Measurements from ENCODE around the gene CD200R1L.

Gene CD200R1L

DNA sequence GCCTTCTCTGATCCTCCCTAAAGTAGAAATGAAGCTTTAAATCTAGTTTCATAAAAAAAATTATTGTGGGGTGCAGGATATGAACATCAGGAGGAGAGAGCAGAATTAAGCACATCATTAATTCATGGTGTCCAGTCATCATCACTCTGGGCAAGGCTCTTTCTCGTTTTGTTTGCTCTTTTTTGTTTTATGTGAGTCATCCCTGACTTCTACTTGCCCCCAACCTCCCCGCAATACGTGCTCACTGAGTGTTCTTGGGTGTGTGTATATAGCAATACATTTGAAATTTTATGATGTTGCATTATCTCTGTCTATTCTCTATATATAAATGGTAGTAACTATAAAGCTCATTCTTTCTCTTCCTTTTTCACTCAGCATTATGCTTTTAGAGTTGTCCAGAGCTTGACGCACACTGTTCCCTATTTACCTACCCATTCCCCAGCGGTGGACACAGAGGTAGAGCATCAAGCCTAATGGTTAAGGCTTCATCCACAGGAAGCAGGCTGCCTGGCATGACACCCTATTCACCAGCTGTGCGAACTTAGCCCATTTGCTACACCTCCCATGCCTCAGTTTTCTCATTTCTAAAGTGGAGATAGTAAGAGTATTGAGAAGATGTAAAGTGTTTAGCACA, 72.3 kb downstream of the CD200R1L start:
- ChIA-PET POLR2A (no interaction called here), CTCF (interaction anchor here (0.7 to 0.8 kb wide), 2 partner anchors 130 to 132 kb away, joined by 3 read pairs; no protein-coding TSS in a partner anchor)
- TF ChIP-seq ZNF529 (tag by site-specific recombination; IDR thresholded peaks at IDR 0.05; ENCODE audit: insufficient replicate concordance) = no peak
- TF ChIP-seq ZNF24 (tag by site-specific recombination; IDR thresholded peaks at IDR 0.05) = no peak
- TF ChIP-seq ZBTB7A (tag by site-specific recombination; IDR thresholded peaks at IDR 0.05; ENCODE audit: low read depth) = no peak
- no peak for TF ChIP-seq PRDM1 (tag by site-specific recombination; IDR thresholded peaks at IDR 0.05)
- TF ChIP-seq ZNF10 (tag by site-specific recombination; IDR thresholded peaks at IDR 0.05) = no peak
- no peak for TF ChIP-seq ZNF292 (tag by site-specific recombination; IDR thresholded peaks at IDR 0.05; ENCODE audit: borderline replicate concordance, low read depth)
- TF ChIP-seq ZNF76 (tag by site-specific recombination; IDR thresholded peaks at IDR 0.05; ENCODE audit: borderline replicate concordance, low read depth) = no peak
- TF ChIP-seq, protein P1, sequence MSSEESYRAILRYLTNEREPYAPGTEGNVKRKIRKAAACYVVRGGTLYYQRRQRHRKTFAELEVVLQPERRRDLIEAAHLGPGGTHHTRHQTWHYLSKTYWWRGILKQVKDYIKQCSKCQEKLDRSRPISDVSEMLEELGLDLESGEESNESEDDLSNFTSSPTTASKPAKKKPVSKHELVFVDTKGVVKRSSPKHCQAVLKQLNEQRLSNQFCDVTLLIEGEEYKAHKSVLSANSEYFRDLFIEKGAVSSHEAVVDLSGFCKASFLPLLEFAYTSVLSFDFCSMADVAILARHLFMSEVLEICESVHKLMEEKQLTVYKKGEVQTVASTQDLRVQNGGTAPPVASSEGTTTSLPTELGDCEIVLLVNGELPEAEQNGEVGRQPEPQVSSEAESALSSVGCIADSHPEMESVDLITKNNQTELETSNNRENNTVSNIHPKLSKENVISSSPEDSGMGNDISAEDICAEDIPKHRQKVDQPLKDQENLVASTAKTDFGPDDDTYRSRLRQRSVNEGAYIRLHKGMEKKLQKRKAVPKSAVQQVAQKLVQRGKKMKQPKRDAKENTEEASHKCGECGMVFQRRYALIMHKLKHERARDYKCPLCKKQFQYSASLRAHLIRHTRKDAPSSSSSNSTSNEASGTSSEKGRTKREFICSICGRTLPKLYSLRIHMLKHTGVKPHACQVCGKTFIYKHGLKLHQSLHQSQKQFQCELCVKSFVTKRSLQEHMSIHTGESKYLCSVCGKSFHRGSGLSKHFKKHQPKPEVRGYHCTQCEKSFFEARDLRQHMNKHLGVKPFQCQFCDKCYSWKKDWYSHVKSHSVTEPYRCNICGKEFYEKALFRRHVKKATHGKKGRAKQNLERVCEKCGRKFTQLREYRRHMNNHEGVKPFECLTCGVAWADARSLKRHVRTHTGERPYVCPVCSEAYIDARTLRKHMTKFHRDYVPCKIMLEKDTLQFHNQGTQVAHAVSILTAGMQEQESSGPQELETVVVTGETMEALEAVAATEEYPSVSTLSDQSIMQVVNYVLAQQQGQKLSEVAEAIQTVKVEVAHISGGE (tag by site-specific recombination; conservative IDR thresholded peaks at IDR 0.05; ENCODE audit: low read depth) = no peak
- Histone ChIP-seq H3K27ac (ENCODE audit: extremely low read depth, low read depth, low read length) (no peak overlapping the region), H3K9me3 (ENCODE audit: control insufficient read depth, insufficient read depth, low read depth, low read length) (no peaks in the 10 kb centered on the region), H3K4me1 (ENCODE audit: control insufficient read depth, insufficient read depth, low read length) (no peaks in the 10 kb centered on the region; the same call in 1 of the 2 replicates), H3K4me3 (ENCODE audit: low read depth, low read length) (no peak overlapping the region), H3K36me3 (ENCODE audit: control insufficient read depth in 2 of 2, insufficient read depth in 1 of 2, low read length in 2 of 2) (no peaks in the 10 kb centered on the region)

DNA sequence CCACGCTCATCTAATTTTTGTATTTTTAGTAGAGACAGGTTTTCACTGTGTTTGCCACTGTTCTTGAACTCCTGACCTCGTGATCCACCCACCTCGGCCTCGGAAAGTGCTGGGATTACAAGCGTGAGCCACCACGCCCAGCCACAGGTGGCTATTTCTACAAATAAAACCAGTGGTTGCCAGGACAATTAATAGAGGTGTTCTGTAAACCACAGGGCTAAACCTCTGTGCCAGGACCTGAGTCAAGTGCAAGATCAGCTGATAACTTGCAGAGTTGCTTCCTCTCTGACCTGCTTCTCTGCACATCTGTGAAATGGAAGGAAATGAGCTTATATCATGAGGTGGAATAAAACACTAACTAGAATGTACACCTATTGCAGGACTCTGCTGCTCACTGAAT, 72.8 kb downstream of the CD200R1L start:
- POLR2A ChIA-PET = no interaction called here
- no peak overlapping the region for H3K4me3 ChIP-seq (ENCODE audit: low read depth, low read length)
- no peaks in the 10 kb centered on the region for H3K9me3 ChIP-seq (ENCODE audit: control insufficient read depth, insufficient read depth, low read depth, low read length)
- no peak overlapping the region for H3K27ac ChIP-seq (ENCODE audit: extremely low read depth, low read depth, low read length)
- CTCF ChIA-PET = interaction anchor here (0.6 to 0.8 kb wide), 2 partner anchors 81 to 130 kb away, joined by 3 read pairs; no protein-coding TSS in a partner anchor
- H3K36me3 ChIP-seq (ENCODE audit: control insufficient read depth in 2 of 2, insufficient read depth in 1 of 2, low read length in 2 of 2) = no peaks in the 10 kb centered on the region
- H3K4me1 ChIP-seq (ENCODE audit: control insufficient read depth, insufficient read depth, low read length) = no peaks in the 10 kb centered on the region; the same call in 1 of the 2 replicates
- TF ChIP-seq, protein P2, sequence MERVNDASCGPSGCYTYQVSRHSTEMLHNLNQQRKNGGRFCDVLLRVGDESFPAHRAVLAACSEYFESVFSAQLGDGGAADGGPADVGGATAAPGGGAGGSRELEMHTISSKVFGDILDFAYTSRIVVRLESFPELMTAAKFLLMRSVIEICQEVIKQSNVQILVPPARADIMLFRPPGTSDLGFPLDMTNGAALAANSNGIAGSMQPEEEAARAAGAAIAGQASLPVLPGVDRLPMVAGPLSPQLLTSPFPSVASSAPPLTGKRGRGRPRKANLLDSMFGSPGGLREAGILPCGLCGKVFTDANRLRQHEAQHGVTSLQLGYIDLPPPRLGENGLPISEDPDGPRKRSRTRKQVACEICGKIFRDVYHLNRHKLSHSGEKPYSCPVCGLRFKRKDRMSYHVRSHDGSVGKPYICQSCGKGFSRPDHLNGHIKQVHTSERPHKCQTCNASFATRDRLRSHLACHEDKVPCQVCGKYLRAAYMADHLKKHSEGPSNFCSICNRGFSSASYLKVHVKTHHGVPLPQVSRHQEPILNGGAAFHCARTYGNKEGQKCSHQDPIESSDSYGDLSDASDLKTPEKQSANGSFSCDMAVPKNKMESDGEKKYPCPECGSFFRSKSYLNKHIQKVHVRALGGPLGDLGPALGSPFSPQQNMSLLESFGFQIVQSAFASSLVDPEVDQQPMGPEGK (tag by site-specific recombination; IDR thresholded peaks at IDR 0.05) = no peak
- TF ChIP-seq KLF16 (tag by site-specific recombination; IDR thresholded peaks at IDR 0.05) = no peak
- no peak for TF ChIP-seq ZBTB48 (tag by site-specific recombination; IDR thresholded peaks at IDR 0.05)
- no peak for TF ChIP-seq ZNF221 (tag by site-specific recombination; IDR thresholded peaks at IDR 0.05; ENCODE audit: borderline replicate concordance)
- TF ChIP-seq, protein P3, sequence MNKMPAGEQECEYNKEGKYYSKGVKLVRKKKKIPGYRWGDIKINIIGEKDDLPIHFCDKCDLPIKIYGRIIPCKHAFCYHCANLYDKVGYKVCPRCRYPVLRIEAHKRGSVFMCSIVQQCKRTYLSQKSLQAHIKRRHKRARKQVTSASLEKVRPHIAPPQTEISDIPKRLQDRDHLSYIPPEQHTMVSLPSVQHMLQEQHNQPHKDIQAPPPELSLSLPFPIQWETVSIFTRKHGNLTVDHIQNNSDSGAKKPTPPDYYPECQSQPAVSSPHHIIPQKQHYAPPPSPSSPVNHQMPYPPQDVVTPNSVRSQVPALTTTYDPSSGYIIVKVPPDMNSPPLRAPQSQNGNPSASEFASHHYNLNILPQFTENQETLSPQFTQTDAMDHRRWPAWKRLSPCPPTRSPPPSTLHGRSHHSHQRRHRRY (tag by site-specific recombination; IDR thresholded peaks at IDR 0.05) = no peak
- TF ChIP-seq ZNF777 (tag by site-specific recombination; IDR thresholded peaks at IDR 0.05; ENCODE audit: borderline replicate concordance) = no peak
- TF ChIP-seq, protein P4, sequence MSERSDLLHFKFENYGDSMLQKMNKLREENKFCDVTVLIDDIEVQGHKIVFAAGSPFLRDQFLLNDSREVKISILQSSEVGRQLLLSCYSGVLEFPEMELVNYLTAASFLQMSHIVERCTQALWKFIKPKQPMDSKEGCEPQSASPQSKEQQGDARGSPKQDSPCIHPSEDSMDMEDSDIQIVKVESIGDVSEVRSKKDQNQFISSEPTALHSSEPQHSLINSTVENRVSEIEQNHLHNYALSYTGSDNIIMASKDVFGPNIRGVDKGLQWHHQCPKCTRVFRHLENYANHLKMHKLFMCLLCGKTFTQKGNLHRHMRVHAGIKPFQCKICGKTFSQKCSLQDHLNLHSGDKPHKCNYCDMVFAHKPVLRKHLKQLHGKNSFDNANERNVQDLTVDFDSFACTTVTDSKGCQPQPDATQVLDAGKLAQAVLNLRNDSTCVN (tag by site-specific recombination; optimal IDR thresholded peaks at IDR 0.05) = no peak
- TF ChIP-seq ZNF626 (tag by site-specific recombination; IDR thresholded peaks at IDR 0.05) = no peak
- TF ChIP-seq, protein P5, sequence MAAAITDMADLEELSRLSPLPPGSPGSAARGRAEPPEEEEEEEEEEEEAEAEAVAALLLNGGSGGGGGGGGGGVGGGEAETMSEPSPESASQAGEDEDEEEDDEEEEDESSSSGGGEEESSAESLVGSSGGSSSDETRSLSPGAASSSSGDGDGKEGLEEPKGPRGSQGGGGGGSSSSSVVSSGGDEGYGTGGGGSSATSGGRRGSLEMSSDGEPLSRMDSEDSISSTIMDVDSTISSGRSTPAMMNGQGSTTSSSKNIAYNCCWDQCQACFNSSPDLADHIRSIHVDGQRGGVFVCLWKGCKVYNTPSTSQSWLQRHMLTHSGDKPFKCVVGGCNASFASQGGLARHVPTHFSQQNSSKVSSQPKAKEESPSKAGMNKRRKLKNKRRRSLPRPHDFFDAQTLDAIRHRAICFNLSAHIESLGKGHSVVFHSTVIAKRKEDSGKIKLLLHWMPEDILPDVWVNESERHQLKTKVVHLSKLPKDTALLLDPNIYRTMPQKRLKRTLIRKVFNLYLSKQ (tag by site-specific recombination; IDR thresholded peaks at IDR 0.05; ENCODE audit: borderline replicate concordance) = no peak
- TF ChIP-seq, protein P6, sequence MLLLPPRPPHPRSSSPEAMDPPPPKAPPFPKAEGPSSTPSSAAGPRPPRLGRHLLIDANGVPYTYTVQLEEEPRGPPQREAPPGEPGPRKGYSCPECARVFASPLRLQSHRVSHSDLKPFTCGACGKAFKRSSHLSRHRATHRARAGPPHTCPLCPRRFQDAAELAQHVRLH (tag by site-specific recombination; IDR thresholded peaks at IDR 0.05) = no peak
- no peak for TF ChIP-seq ZNF169 (tag by site-specific recombination; IDR thresholded peaks at IDR 0.05)
- TF ChIP-seq ZNF416 (tag by site-specific recombination; IDR thresholded peaks at IDR 0.05) = no peak
- TF ChIP-seq, protein P7, sequence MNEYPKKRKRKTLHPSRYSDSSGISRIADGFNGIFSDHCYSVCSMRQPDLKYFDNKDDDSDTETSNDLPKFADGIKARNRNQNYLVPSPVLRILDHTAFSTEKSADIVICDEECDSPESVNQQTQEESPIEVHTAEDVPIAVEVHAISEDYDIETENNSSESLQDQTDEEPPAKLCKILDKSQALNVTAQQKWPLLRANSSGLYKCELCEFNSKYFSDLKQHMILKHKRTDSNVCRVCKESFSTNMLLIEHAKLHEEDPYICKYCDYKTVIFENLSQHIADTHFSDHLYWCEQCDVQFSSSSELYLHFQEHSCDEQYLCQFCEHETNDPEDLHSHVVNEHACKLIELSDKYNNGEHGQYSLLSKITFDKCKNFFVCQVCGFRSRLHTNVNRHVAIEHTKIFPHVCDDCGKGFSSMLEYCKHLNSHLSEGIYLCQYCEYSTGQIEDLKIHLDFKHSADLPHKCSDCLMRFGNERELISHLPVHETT (tag by site-specific recombination; IDR thresholded peaks at IDR 0.05) = no peak
